Measurements from ENCODE around the gene SLC6A18. TPM values are rescaled to one million over a fixed set of nuclear protein-coding genes. Genes with fewer than 3 reads are reported as not detected.
A peak's percentile ranks its signal among the peaks of the same experiment; 100 is the strongest.

The SLC6A18 gene
- total and polyA plus RNA-seq, 9 of the 15 experiments (the other 6 are each of a cell fraction or from before 2014, with no cell fraction given), result not detected

DNA sequence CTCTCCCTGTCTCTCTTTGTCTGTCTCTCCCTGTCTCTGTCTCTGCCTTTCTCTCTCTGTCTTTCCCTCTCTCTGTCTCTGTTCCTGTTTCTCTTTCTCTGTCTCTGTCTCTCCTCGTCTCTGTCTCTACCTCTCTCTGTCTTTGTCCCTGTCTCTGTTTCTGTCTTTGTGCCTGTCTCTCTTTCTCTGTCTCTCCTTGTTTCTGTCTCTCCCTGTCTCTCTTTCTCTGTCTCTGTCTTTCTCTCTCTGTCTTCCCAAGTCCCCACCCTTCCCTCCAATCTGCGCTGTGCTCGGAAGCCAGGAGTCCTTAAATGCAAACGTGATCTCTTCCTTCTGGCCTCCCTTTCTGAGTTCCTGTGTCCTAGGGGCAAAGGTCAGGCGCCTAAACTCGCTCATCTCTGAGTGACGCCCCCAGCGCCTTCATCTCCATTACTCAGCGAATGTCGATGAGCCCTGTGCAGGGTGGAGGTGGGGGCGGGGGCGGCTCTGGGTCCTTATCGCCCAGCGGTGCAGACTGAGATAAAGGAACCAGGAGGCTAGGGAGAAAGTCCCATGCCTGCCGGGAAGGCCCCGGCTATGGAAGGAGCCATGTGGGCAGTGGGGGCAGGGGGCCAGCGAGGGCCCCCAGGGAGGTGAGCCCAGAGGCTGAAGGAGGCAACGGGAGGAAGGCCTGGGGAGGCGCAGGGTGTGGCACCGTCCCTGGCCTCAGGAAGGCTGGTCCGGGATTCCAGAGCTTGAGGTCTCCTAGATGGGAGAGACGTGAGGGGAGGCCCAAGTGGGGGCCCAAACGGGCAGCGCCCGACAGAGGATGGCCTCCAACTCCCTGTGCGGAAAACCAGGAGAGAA is 25.3 kb upstream of the SLC6A18 start:
- peak; percentile 90 for ATAC-seq
- no peaks in the 10 kb centered on the region for H3K9me1 ChIP-seq (ENCODE audit: control insufficient read depth, insufficient read depth, low read length)
- 3% methylated on average over 20 of the region's 26 CpGs for WGBS (ENCODE audit: insufficient coverage, low coverage, missing lambda C conversion rate)
- TF ChIP-seq, protein P1, sequence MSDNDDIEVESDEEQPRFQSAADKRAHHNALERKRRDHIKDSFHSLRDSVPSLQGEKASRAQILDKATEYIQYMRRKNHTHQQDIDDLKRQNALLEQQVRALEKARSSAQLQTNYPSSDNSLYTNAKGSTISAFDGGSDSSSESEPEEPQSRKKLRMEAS (CRISPR knock-in tag; IDR thresholded peaks at IDR 0.05), result no peak
- TF ChIP-seq ZNF143 (CRISPR knock-in tag; IDR thresholded peaks at IDR 0.05) (no peak), FOXP1 (CRISPR knock-in tag; IDR thresholded peaks at IDR 0.05) (peak; percentile 76; the same call in 1 of the 2 replicates), PHB2 (IDR thresholded peaks at IDR 0.05; ENCODE audit: low read depth) (no peak; the same call in none of the 2 replicates), MYBL2 (IDR thresholded peaks at IDR 0.05; ENCODE audit: low read depth) (peak; percentile 58; the same call in 1 of the 2 replicates), MYBL2 (CRISPR knock-in tag; IDR thresholded peaks at IDR 0.05; ENCODE audit: borderline replicate concordance) (no peak), ETV1 (tag; conservative IDR thresholded peaks at IDR 0.05; ENCODE audit: low read depth) (0 out of 2 replicates have a peak, but pooled peaks have one; percentile 11), SP1 (CRISPR knock-in tag; IDR thresholded peaks at IDR 0.05) (no peak), ZBTB5 (IDR thresholded peaks at IDR 0.05) (peak; percentile 67; the same call in 1 of the 2 replicates), NFIX (CRISPR knock-in tag; IDR thresholded peaks at IDR 0.05; ENCODE audit: low read depth) (no peak), ILK (tag; IDR thresholded peaks at IDR 0.05; ENCODE audit: borderline replicate concordance, low read depth) (no peak), IRF1 (CRISPR knock-in tag; IDR thresholded peaks at IDR 0.05; ENCODE audit: borderline replicate concordance) (no peak), TCF7L2 (IDR thresholded peaks at IDR 0.05; ENCODE audit: low read depth, low read length) (no peak), ASH1L (IDR thresholded peaks at IDR 0.05; ENCODE audit: borderline replicate concordance, low read depth, partially characterized antibody) (peak; percentile 68), SAP30 (IDR thresholded peaks at IDR 0.05; ENCODE audit: borderline replicate concordance, insufficient read depth, low read depth, low read length, poor library complexity, severe bottlenecking) (no peak), FOXK2 (conservative IDR thresholded peaks at IDR 0.05 in 1 of 2, IDR thresholded peaks at IDR 0.05 in 1 of 2; ENCODE audit: low read depth in 2 of 2) (peak; percentile 72 to 84)

More for the DNA sequence above, 25.3 kb upstream of the SLC6A18 start:
- H3K27ac ChIP-seq (ENCODE audit: extremely low read depth, low read depth, low read length), result peak overlapping the region; percentile 75
- no peaks in the 10 kb centered on the region for H3K27me3 ChIP-seq (ENCODE audit: control insufficient read depth in 2 of 2, insufficient read depth in 2 of 2, low read length in 2 of 2)
- CTCF ChIA-PET (ENCODE audit: low intra/inter-chr PET ratio), result interaction anchor here (0.6 kb wide), 2 partner anchors 8 to 701 kb away, joined by 3 read pairs; no protein-coding TSS in a partner anchor
- no TSS peak for BruUV-seq (replicated peaks)
- peak overlapping the region; percentile 85 for H2AFZ ChIP-seq (ENCODE audit: low read depth, low read length)
- no peak overlapping the region for H3K4me3 ChIP-seq
- H3K9ac ChIP-seq (ENCODE audit: insufficient read depth in 1 of 2, low read depth in 2 of 2, low read length in 2 of 2), result peak overlapping the region; percentile 57 to 80
- H4K20me1 ChIP-seq (replicated peaks; ENCODE audit: control insufficient read depth, insufficient read depth, low read length), result no peaks in the 10 kb centered on the region
- H3K9me3 ChIP-seq (replicated peaks; ENCODE audit: control insufficient read depth, insufficient read depth, low read depth, low read length), result no peaks in the 10 kb centered on the region; the same call in 1 of the 2 replicates
- in situ Hi-C loops (cut with MboI), result no loop called here
- no peaks in the 10 kb centered on the region for H3K36me3 ChIP-seq (ENCODE audit: control insufficient read depth, insufficient read depth, low read length)
- H3K4me2 ChIP-seq (ENCODE audit: insufficient read depth, low read length), result peak overlapping the region; percentile 59
- DNase-seq (ENCODE audit: extremely low read depth in 1 of 4, low spot score in 3 of 4), result peak; percentile 97 to 99 (median 98)
- H3K79me2 ChIP-seq (ENCODE audit: control insufficient read depth, insufficient read depth, low read length), result no peaks in the 10 kb centered on the region; the same call in 2 of the 3 replicates
- H3K4me1 ChIP-seq (replicated peaks in 1 of 2; ENCODE audit: control insufficient read depth in 2 of 2, insufficient read depth in 2 of 2, low read length in 2 of 2), result peaks cover 41 to 83% of the 10 kb centered on the region in 2 experiments
- FAIRE-seq, result peak; percentile 99
- POLR2A ChIA-PET, result interaction anchor here (0.5 to 1.4 kb wide), 4 partner anchors 9 to 32 kb away, joined by 3 to 4 read pairs (median 3); no protein-coding TSS in a partner anchor
- intact Hi-C loops (cut with micrococcal nuclease), result no loop called here

Measured in K562 (cell line).